ENCODE results near the gene KRT86.

The KRT86 gene

GRCh38 chr12:52337054-52337453, 62.6 kb downstream of the KRT86 start:
- Histone ChIP-seq H3K9me3 (peaks cover 0 to 9% (median 0%) of the 10 kb centered on the region in 3 donors), H3K4me1 (no peaks in the 10 kb centered on the region), H3K27me3 (no peaks in the 10 kb centered on the region), H3K4me3 (no peak overlapping the region), H3K27ac (no peak overlapping the region), H3K36me3 (no peaks in the 10 kb centered on the region)
- no peak for DNase-seq
- intact Hi-C loops (cut with DNase I; ENCODE audit: low total_unique reads) = no loop called here
- no peak for TF ChIP-seq CTCF (IDR thresholded peaks at IDR 0.05)

GRCh38 chr12:52338241-52338960, 64.0 kb downstream of the KRT86 start:
- intact Hi-C loops (cut with DNase I; ENCODE audit: low total_unique reads) = no loop called here
- Histone ChIP-seq H3K36me3 (no peaks in the 10 kb centered on the region), H3K4me1 (no peaks in the 10 kb centered on the region)

GRCh38 chr12:52341066-52341580, 66.7 kb downstream of the KRT86 start:
- peaks cover 0 to 9% (median 0%) of the 10 kb centered on the region in 3 donors for H3K9me3 ChIP-seq
- intact Hi-C loops (cut with DNase I; ENCODE audit: low total_unique reads) = no loop called here
- peaks cover 0 to 4% (median 2%) of the 10 kb centered on the region in 4 donors for H3K4me1 ChIP-seq
- H3K4me3 ChIP-seq = no peak overlapping the region
- H3K27me3 ChIP-seq = no peaks in the 10 kb centered on the region
- no peak overlapping the region for H3K27ac ChIP-seq
- no peaks in the 10 kb centered on the region for H3K36me3 ChIP-seq
- no peak for DNase-seq
- TF ChIP-seq CTCF (IDR thresholded peaks at IDR 0.05) = no peak

More at GRCh38 chr12:52338241-52338960, 64.0 kb downstream of the KRT86 start:
- no peak overlapping the region for H3K27ac ChIP-seq
- DNase-seq = peak in 1 of 2 donors; percentile 43
- H3K4me3 ChIP-seq = no peak overlapping the region
- peaks cover 0 to 12% (median 0%) of the 10 kb centered on the region in 3 donors for H3K9me3 ChIP-seq
- H3K27me3 ChIP-seq = no peaks in the 10 kb centered on the region
- TF ChIP-seq CTCF (IDR thresholded peaks at IDR 0.05) = no peak

- no peak for TF ChIP-seq CTCF (IDR thresholded peaks at IDR 0.05)
- no peaks in the 10 kb centered on the region for H3K27me3 ChIP-seq
- H3K4me3 ChIP-seq = no peak overlapping the region
- no peak for DNase-seq
- H3K27ac ChIP-seq = no peak overlapping the region
- peaks cover 0 to 11% (median 5%) of the 10 kb centered on the region in 4 donors for H3K4me1 ChIP-seq
- peaks cover 0 to 5% (median 0%) of the 10 kb centered on the region in 3 donors for H3K9me3 ChIP-seq
- no peaks in the 10 kb centered on the region for H3K36me3 ChIP-seq
- intact Hi-C loops (cut with DNase I; ENCODE audit: low total_unique reads) = no loop called here
Observed at GRCh38 chr12:52342781-52343490, 68.5 kb downstream of the KRT86 start.

GRCh38 chr12:52343550-52343949, 69.1 kb downstream of the KRT86 start:
- intact Hi-C loops (cut with DNase I; ENCODE audit: low total_unique reads) = no loop called here
- H3K36me3 ChIP-seq = no peaks in the 10 kb centered on the region
- no peak overlapping the region for H3K27ac ChIP-seq
- no peak for DNase-seq
- no peak overlapping the region for H3K4me3 ChIP-seq
- no peaks in the 10 kb centered on the region for H3K27me3 ChIP-seq
- peaks cover 0 to 11% (median 5%) of the 10 kb centered on the region in 4 donors for H3K4me1 ChIP-seq
- no peak for TF ChIP-seq CTCF (IDR thresholded peaks at IDR 0.05)
- H3K9me3 ChIP-seq = peaks cover 0 to 5% (median 0%) of the 10 kb centered on the region in 3 donors
